Keratinocyte (primary cell): ENCODE data around the gene DLGAP1. TPM values are rescaled to one million over a fixed set of nuclear protein-coding genes. Genes with fewer than 3 reads are reported as not detected.
"Not testable (repeated sequence)": the region's sequence is repeated elsewhere in the genome, so short reads cannot be mapped to it uniquely, and the experiment has no call there.

Source experiments
- DNase-seq: peaks from one replicate; pipeline ENCODE4 v3.0.0-alpha.2; 2011; ENCODE audit warnings: low read depth, missing footprints, low spot score
- FAIRE-seq: peaks from 2 replicates; lab custom pipeline; 2011; peaks lifted over from hg19 to GRCh38; lab: Jason Lieb, UNC
- H2AFZ ChIP-seq: 2 replicates; pipeline ENCODE4 v1.6.0; 2012; ENCODE audit warnings: low read length, control low read depth, inconsistent platforms; ENCODE audit not compliant: control insufficient read depth
- H3K27ac ChIP-seq: 2 replicates; pipeline ENCODE4 v1.5.1; 2011; ENCODE audit warnings: low read length; ENCODE audit not compliant: control insufficient read depth, insufficient read depth
- H3K27me3 ChIP-seq: 3 replicates; pipeline ENCODE4 v1.6.0; 2011; ENCODE audit warnings: low read length; ENCODE audit not compliant: control insufficient read depth, insufficient read depth; ENCODE audit errors: extremely low read depth
- H3K36me3 ChIP-seq, 2 experiments: 2 replicates in 1 of 2; 3 replicates in 1 of 2; pipeline ENCODE4 v1.5.1; 2011; ENCODE audit warnings: low read length in 2 of 2, mild to moderate bottlenecking in 1 of 2; ENCODE audit not compliant: control insufficient read depth in 2 of 2, insufficient read depth in 2 of 2; ENCODE audit errors: extremely low read depth in 1 of 2
- H3K4me1 ChIP-seq: 3 replicates; pipeline ENCODE4 v1.5.1; 2011; ENCODE audit warnings: low read length; ENCODE audit not compliant: control insufficient read depth, insufficient read depth; ENCODE audit errors: extremely low read depth
- H3K4me2 ChIP-seq: 3 replicates; pipeline ENCODE4 v1.6.0; 2011; ENCODE audit warnings: low read depth, low read length; ENCODE audit not compliant: control insufficient read depth, insufficient read depth; ENCODE audit errors: extremely low read depth
- H3K4me3 ChIP-seq, 3 experiments: fragments of 200-600 bp in 1 of 3; sonication (generic) in 1 of 3; 2 replicates in 2 of 3; 3 replicates in 1 of 3; pipeline ENCODE4 v1.5.1; 2011 to 2016; ENCODE audit warnings: low read length in 3 of 3, mild to moderate bottlenecking in 3 of 3, control low read depth in 2 of 3, inconsistent platforms in 1 of 3, low read depth in 1 of 3, mixed read lengths in 1 of 3, mixed run types in 1 of 3, moderate library complexity in 1 of 3; ENCODE audit not compliant: control insufficient read depth in 2 of 3, insufficient read depth in 2 of 3; ENCODE audit errors: extremely low read depth in 1 of 3
- H3K79me2 ChIP-seq: 2 replicates; pipeline ENCODE4 v1.6.0; 2012; ENCODE audit warnings: low read length; ENCODE audit not compliant: control insufficient read depth, insufficient read depth
- H3K9ac ChIP-seq: 3 replicates; pipeline ENCODE4 v1.6.0; 2011; ENCODE audit warnings: low read length; ENCODE audit not compliant: control insufficient read depth, insufficient read depth; ENCODE audit errors: extremely low read depth
- H3K9me1 ChIP-seq: 3 replicates; pipeline ENCODE4 v1.6.0; 2011; ENCODE audit warnings: low read length; ENCODE audit not compliant: control insufficient read depth, insufficient read depth; ENCODE audit errors: extremely low read depth
- H3K9me3 ChIP-seq: 2 replicates; pipeline ENCODE4 v1.5.1; 2012; ENCODE audit warnings: low read depth, low read length; ENCODE audit not compliant: control insufficient read depth
- H4K20me1 ChIP-seq: 3 replicates; pipeline ENCODE4 v1.6.0; 2011; ENCODE audit warnings: low read length; ENCODE audit not compliant: control insufficient read depth, insufficient read depth; ENCODE audit errors: extremely low read depth
- EZH2 ChIP-seq: IDR thresholded peaks from one replicate; pipeline ENCODE4 v1.6.1; 2012; ENCODE audit warnings: inconsistent platforms, mild to moderate bottlenecking, low read length, moderate library complexity
- dilution Hi-C: fragments of 300-500 bp; cut with MboI; formaldehyde crosslinking; loops from one replicate; pipeline ENCODE4 v1.7.0; 2020; ENCODE audit warnings: low sequenced_read_pairs; ENCODE audit not compliant: extremely low pct_ligation_motif_present
- polyA plus RNA-seq, 5 experiments: library from polyadenylated mRNA; depleted of rRNA in 3 of 5; stranded (reverse) in 3 of 5; stranded (forward) in 1 of 5; unstranded in 1 of 5; fragments of >200 nt; gene quantifications; 1 replicate in 1 of 5; 2 replicates in 3 of 5; 3 replicates in 1 of 5; pipeline versions ENCODE4 v1.2.1 to v1.2.3, GENCODE V29; 2011 to 2012; ENCODE audit warnings: missing spikeins in 2 of 5, low read depth in 1 of 5, low replicate concordance in 1 of 5
- TF ChIP-seq, protein P1 (sequence below), 3 experiments: IDR thresholded peaks in 1 of 3; conservative IDR thresholded peaks in 1 of 3; optimal IDR thresholded peaks in 1 of 3; 2 replicates in 2 of 3; 3 replicates in 1 of 3; pipeline versions ENCODE3 to v1.5.1; 2011; ENCODE audit warnings: low read length in 3 of 3, mild to moderate bottlenecking in 3 of 3, moderate library complexity in 2 of 3, control low read depth in 1 of 3, inconsistent platforms in 1 of 3; ENCODE audit not compliant: insufficient read depth in 2 of 3; ENCODE audit errors: extremely low read depth in 1 of 3

Gene DLGAP1
- polyA plus RNA-seq, 1 donor (not counting 4 experiments of a cell fraction or from before 2014, with no cell fraction given): not detected

DNA sequence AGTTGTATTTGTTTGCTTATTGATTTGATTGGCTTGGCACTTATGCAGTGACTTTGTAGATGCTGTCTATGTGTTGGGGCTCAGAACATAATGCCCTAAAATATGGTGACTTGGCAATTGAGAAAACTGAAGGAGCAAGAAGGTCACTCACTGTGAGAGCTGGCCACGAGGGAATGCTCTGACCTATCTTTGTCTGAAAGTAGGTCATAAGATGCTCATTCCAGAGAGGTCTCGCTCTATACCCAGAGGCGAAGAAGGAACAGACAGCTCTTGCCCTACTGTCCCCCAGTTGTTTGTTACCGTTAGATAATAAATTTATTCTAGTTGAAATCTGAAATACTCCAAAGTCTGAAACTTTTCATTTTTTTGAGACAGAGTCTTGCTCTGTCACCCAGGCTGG is 846.6 kb downstream of the DLGAP1 start:
- no peak overlapping the region for H2AFZ ChIP-seq
- H4K20me1 ChIP-seq: no peaks in the 10 kb centered on the region
- H3K4me3 ChIP-seq: no peak overlapping the region
- no peaks in the 10 kb centered on the region for H3K27me3 ChIP-seq
- no peak overlapping the region for H3K9ac ChIP-seq
- DNase-seq (no peak), FAIRE-seq (no peak)
- H3K4me1 ChIP-seq: peaks cover 22% of the 10 kb centered on the region
- H3K79me2 ChIP-seq: no peaks in the 10 kb centered on the region
- TF ChIP-seq EZH2: no peak
- TF ChIP-seq, protein P1, sequence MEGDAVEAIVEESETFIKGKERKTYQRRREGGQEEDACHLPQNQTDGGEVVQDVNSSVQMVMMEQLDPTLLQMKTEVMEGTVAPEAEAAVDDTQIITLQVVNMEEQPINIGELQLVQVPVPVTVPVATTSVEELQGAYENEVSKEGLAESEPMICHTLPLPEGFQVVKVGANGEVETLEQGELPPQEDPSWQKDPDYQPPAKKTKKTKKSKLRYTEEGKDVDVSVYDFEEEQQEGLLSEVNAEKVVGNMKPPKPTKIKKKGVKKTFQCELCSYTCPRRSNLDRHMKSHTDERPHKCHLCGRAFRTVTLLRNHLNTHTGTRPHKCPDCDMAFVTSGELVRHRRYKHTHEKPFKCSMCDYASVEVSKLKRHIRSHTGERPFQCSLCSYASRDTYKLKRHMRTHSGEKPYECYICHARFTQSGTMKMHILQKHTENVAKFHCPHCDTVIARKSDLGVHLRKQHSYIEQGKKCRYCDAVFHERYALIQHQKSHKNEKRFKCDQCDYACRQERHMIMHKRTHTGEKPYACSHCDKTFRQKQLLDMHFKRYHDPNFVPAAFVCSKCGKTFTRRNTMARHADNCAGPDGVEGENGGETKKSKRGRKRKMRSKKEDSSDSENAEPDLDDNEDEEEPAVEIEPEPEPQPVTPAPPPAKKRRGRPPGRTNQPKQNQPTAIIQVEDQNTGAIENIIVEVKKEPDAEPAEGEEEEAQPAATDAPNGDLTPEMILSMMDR (optimal IDR thresholded peaks at IDR 0.05 in 1 of 3, IDR thresholded peaks at IDR 0.05 in 1 of 3, conservative IDR thresholded peaks at IDR 0.05 in 1 of 3; ENCODE audit: extremely low read depth in 1 of 3, insufficient read depth in 2 of 3, low read length in 3 of 3): no peak
- no peak overlapping the region for H3K27ac ChIP-seq
- no peak overlapping the region for H3K4me2 ChIP-seq
- H3K9me1 ChIP-seq: no peaks in the 10 kb centered on the region
- no peaks in the 10 kb centered on the region for H3K36me3 ChIP-seq
- dilution Hi-C loops: no loop called here
- H3K9me3 ChIP-seq: no peaks in the 10 kb centered on the region

DNA sequence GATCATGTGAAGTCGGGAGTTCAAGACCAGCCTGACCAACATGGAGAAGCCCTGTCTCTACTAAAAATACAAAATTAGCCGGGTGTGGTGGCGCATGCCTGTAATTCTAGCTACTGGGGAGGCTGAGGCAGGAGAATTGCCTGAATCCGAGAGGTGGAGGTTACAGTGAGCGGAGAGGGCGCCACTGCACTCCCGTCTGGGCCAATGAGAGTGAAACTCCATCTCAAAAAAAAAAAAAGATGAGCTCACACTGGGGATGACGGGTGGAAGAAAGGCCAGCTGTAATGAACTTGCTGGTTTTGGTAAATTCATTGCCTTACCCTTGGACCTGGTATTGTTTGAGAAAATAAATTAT is 847.0 kb downstream of the DLGAP1 start:
- H3K9me1 ChIP-seq, H3K9ac ChIP-seq, H2AFZ ChIP-seq, H3K4me2 ChIP-seq, H3K9me3 ChIP-seq, H3K36me3 ChIP-seq, FAIRE-seq, DNase-seq, H3K79me2 ChIP-seq, H3K4me3 ChIP-seq, dilution Hi-C loops, H3K27ac ChIP-seq, H4K20me1 ChIP-seq, H3K27me3 ChIP-seq: not testable (repeated sequence)
- H3K4me1 ChIP-seq: peaks cover 23% of the 10 kb centered on the region
